Astrocyte of the spinal cord (primary cell): Measurements from ENCODE around the gene CSTPP1.

Experiments
- DNase-seq: peaks from one replicate; pipeline ENCODE4 v3.0.0; 2011; ENCODE audit warnings: low read depth, low spot score
- H3K4me3 ChIP-seq: 2 replicates; pipeline ENCODE4 v1.5.1; 2011; ENCODE audit warnings: low read depth, mild to moderate bottlenecking, low read length, moderate library complexity
- in situ Hi-C: cut with HindIII; loops from 2 replicates; pipeline ENCODE4 v1.10.0; 2017; ENCODE audit warnings: low sequenced_read_pairs
- TF ChIP-seq, protein P1 (sequence below): IDR thresholded peaks from 2 replicates; pipeline ENCODE4 v1.5.1; 2012; ENCODE audit warnings: low read depth, mild to moderate bottlenecking, low read length, inconsistent platforms

Gene CSTPP1

DNA sequence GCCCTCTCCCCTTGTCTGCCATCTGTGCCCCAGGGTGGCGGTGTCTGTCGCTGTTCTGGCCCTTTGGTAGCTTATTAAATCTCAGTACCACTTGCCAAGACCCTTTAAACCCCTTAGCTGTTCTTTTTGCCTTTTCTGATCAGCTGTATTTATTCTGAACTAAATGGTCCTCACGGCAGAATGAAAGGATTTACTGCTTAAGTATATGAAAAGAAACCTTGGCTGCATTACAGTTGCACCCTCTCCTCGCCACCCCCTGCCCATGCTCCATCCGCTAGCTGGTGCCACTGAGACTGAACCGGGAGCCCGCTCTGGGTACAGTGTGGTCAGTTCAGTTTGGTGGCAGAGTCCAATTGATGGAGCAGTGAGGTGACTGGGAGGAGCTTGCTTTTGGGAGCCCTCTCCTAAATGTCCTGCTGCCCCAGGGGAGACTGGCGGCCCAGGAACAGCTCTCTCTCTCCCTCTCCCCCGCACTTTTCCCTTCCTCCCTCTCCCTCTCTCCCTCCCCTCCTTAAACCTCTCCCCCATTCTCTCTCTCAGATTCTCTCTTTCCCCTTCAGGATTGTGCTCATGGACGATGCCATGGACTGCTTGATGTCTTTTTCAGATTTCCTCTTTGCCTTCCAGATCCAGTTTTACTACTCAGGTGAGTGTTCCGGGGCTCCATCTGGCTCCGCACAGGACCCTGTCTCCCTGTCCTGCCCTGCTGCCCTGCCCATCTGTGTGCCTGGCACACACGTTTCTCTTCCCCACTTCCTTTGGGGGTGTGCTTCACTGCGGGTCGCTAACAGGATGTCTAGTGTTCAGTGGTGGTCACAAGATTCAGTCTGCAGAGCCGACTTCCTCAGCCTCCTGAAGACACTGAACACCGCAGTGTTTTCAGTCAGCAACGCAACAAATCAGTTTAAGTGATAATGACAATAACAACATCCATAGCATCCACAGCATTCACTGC, 218.3 kb downstream of the CSTPP1 start:
- in situ Hi-C loops, result no loop called here
- TF ChIP-seq, protein P1, sequence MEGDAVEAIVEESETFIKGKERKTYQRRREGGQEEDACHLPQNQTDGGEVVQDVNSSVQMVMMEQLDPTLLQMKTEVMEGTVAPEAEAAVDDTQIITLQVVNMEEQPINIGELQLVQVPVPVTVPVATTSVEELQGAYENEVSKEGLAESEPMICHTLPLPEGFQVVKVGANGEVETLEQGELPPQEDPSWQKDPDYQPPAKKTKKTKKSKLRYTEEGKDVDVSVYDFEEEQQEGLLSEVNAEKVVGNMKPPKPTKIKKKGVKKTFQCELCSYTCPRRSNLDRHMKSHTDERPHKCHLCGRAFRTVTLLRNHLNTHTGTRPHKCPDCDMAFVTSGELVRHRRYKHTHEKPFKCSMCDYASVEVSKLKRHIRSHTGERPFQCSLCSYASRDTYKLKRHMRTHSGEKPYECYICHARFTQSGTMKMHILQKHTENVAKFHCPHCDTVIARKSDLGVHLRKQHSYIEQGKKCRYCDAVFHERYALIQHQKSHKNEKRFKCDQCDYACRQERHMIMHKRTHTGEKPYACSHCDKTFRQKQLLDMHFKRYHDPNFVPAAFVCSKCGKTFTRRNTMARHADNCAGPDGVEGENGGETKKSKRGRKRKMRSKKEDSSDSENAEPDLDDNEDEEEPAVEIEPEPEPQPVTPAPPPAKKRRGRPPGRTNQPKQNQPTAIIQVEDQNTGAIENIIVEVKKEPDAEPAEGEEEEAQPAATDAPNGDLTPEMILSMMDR, result no peak
- no peak for DNase-seq

DNA sequence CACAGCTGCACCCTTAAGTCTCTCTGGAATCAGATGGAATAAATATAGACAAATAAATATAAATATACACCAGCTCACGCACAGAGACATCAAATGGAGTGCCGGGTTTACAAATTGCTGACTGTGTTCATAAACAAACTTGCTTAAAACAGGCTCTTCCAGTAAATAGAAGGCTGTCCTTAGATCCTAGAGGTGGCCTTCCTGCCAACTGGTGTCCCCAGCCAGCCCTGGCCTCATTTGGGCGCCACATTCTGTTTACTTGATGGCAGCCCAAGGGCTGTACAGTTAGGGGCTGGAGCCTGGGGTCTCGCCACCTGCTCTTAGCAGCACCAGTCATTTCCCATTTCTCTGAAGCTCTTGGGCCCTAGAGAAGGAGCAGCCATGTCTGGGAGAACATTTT, 219.3 kb downstream of the CSTPP1 start:
- no peak for DNase-seq
- in situ Hi-C loops, result no loop called here
- TF ChIP-seq, protein P1, result no peak
- H3K4me3 ChIP-seq, result no peak overlapping the region

More for the DNA sequence above, 218.3 kb downstream of the CSTPP1 start:
- H3K4me3 ChIP-seq, result no peak overlapping the region

DNA sequence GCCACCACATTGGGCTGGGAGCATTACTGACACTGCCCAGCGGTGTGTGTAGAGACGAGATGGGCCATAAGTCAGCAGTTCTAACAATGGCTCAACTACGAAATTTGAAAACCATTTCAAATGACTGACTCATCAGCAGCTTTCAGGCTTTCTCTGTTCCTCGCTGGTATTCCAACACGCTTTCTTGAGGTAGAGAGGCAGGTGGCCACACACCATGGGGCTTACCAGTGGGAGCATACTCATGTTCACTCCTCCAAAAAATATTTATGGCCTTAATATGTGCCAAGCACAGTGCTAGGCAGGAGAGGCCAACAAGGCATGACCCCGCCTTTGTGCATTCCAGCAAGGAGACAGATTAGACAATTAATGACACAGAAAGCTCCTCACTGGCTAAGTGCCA, 219.8 kb downstream of the CSTPP1 start:
- in situ Hi-C loops, result no loop called here
- DNase-seq, result peak; percentile 36
- no peak overlapping the region for H3K4me3 ChIP-seq
- TF ChIP-seq, protein P1, result no peak

DNA sequence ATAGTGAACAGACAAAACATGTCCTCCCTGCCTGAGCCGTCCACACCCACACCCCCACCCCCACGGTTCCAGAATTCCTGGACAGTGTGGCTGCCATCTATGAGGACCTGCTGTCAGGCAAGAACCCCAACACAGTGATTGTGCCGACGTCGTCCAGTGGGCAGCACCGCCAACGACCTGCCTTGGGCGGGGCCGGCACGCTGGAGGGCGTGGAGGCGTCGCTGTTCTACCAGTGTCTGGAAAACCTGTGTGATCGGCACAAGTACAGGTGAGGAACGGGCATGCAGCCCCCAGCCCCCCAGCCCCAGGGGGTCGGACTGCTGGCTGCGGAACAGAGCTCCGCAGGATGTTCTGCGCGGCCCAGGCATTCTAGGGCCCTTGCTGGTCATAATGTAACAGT, 220.4 kb downstream of the CSTPP1 start:
- no peak for DNase-seq
- TF ChIP-seq, protein P1, result no peak
- in situ Hi-C loops, result no loop called here
- H3K4me3 ChIP-seq, result no peak overlapping the region

DNA sequence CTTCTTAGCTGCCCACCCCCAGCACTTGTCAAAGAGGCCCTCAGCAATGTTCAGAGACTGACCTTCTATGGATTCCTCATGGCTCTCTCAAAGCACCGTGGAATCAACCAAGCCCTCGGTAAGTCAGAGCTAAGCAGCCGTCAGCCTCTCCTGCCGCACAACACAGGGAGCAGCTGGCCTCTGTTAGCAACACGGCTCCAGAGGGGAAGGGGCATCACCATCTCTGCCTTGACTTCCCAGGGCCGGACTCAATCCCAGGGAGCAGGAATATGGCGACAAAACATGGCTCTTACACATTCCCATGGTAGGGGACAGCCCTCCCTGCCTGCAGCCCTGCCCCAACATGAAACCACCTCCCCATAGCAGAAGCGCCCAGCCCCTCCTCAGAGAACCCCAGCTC, 221.2 kb downstream of the CSTPP1 start:
- no peak for DNase-seq
- in situ Hi-C loops, result no loop called here
- no peak overlapping the region for H3K4me3 ChIP-seq
- TF ChIP-seq, protein P1, result no peak

DNA sequence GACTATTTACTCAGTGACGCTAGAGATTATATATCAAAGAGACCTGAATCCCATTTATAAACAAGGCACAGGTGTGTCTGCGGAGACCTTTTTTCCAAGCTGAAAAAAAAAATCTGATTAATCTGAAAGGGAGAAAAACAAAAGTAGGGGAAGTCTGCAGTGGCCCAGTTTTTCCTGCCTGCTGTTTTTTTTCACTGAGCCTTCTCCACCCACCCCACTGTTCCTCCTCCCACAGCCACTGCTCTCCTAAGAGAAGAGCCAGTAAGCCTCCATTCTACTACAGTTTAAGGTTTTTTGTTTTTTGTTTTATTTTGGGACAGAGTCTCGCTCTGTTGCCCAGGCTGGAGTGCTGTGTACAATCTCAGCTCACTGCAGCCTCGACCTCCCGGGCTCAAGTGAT, 221.7 kb downstream of the CSTPP1 start:
- DNase-seq, result no peak
- TF ChIP-seq, protein P1, result no peak
- no peak overlapping the region for H3K4me3 ChIP-seq
- in situ Hi-C loops, result no loop called here
